Esophagus squamous epithelium (tissue), 5 donors: ENCODE results near the gene BDNF. TPM values are rescaled to one million over a fixed set of nuclear protein-coding genes. Genes with fewer than 3 reads are reported as not detected.

Experiments used
- DNase-seq: peaks from one replicate; lab custom pipeline; 2025; lab: John Stamatoyannopoulos, UW
- H3K27ac ChIP-seq, 4 donors: fragments of 200-600 bp; sonication (generic); one replicate each; pipeline ENCODE4 v1.5.1; 2016 to 2019; ENCODE audit warnings: mild to moderate bottlenecking in 1 of 4
- H3K27me3 ChIP-seq, 4 donors: fragments of 200-600 bp; sonication (generic); 1 replicate in 3 of 4; 2 replicates in 1 of 4; pipeline versions ENCODE4 v1.5.1 to v1.6.0; 2017 to 2021; ENCODE audit warnings: antibody characterized with exemption in 1 of 4
- H3K36me3 ChIP-seq, 3 donors: fragments of 200-600 bp; sonication (generic); one replicate each; pipeline ENCODE4 v1.5.1; 2016 to 2019
- H3K4me1 ChIP-seq, 3 donors: fragments of 200-600 bp; sonication (generic); one replicate each; pipeline ENCODE4 v1.5.1; 2017 to 2019
- H3K4me3 ChIP-seq, 4 donors: fragments of 200-600 bp; sonication (generic); 1 replicate in 3 of 4; 2 replicates in 1 of 4; pipeline ENCODE4 v1.5.1; 2016 to 2019; ENCODE audit warnings: mild to moderate bottlenecking in 2 of 4, moderate library complexity in 1 of 4
- H3K9me3 ChIP-seq, 3 donors: fragments of 200-600 bp; sonication (generic); one replicate each; pipeline ENCODE4 v1.5.1; 2016 to 2019
- POLR2A ChIP-seq, 4 donors: fragments of 450-650 bp; IDR thresholded peaks; one replicate each; pipeline ENCODE4 v1.6.1; 2017; ENCODE audit warnings: antibody characterized with exemption in 4 of 4, mild to moderate bottlenecking in 4 of 4, moderate library complexity in 3 of 4
- WGBS, 2 donors: methylation state at CpG; one replicate each; pipeline ENCODE4 v1.1.5; 2018; 5-methylcytosine and 5-hydroxymethylcytosine counted together
- intact Hi-C: fragments of 100-400 bp; cut with DNase I; formaldehyde crosslinking; loops from one replicate; pipeline ENCODE4 v1.15.0; 2022
- total RNA-seq, 4 donors: library from RNA; depleted of rRNA; stranded (reverse); fragments of >200 nt; gene quantifications; one replicate each; pipeline ENCODE4 v1.1.0, GENCODE V29; 2016
- TF ChIP-seq, protein P1 (sequence below), 6 experiments: fragments of 450-650 bp in 4 of 6; fragments of 200-600 bp in 2 of 6; sonication (generic) in 2 of 6; IDR thresholded peaks; one replicate each; pipeline ENCODE4 v1.5.1; 2016 to 2019; ENCODE audit warnings: antibody characterized with exemption in 6 of 6, mild to moderate bottlenecking in 4 of 6, moderate library complexity in 4 of 6
- donor health status: DM: yes; HTN: yes; CAD: no.

BDNF gene
- total RNA-seq, 4 donors from 2014 or later: 0.15 to 1.1 (median 0.84) TPM

- peaks cover 6 to 88% (median 24%) of the 10 kb centered on the region in 4 donors for H3K27me3 ChIP-seq
- intact Hi-C loops: no loop called here
- no peak overlapping the region for H3K27ac ChIP-seq
- H3K4me3 ChIP-seq: no peak overlapping the region
- no peaks in the 10 kb centered on the region for H3K9me3 ChIP-seq
- no peak for TF ChIP-seq POLR2A (IDR thresholded peaks at IDR 0.05)
- TF ChIP-seq, protein P1, sequence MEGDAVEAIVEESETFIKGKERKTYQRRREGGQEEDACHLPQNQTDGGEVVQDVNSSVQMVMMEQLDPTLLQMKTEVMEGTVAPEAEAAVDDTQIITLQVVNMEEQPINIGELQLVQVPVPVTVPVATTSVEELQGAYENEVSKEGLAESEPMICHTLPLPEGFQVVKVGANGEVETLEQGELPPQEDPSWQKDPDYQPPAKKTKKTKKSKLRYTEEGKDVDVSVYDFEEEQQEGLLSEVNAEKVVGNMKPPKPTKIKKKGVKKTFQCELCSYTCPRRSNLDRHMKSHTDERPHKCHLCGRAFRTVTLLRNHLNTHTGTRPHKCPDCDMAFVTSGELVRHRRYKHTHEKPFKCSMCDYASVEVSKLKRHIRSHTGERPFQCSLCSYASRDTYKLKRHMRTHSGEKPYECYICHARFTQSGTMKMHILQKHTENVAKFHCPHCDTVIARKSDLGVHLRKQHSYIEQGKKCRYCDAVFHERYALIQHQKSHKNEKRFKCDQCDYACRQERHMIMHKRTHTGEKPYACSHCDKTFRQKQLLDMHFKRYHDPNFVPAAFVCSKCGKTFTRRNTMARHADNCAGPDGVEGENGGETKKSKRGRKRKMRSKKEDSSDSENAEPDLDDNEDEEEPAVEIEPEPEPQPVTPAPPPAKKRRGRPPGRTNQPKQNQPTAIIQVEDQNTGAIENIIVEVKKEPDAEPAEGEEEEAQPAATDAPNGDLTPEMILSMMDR (IDR thresholded peaks at IDR 0.05): no peak
- no peak for DNase-seq
- peaks cover 10 to 38% (median 14%) of the 10 kb centered on the region in 3 donors for H3K4me1 ChIP-seq
- H3K36me3 ChIP-seq: no peaks in the 10 kb centered on the region
These were observed 17.1 kb upstream of the BDNF start for GRCh38 chr11:27717377-27717776.

DNA sequence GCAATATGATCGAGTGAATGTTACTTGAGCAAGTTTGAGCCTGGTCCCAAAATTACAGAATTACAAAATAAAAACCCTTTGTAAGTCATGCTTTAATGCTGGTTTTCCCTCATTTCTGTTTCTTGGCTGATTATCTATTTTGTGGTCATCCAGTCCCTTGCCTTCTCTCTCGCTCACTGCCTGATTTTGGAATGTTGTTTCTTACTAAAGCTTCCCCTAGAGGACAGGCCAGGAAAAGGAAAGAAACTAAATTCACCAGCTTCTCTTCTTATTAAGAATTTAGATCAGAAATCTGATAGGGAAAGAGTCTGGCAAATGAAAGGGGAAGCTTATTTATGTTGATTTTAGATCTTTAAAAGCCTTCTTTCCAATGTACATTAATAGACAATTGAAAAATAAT lies 16.6 kb upstream of the BDNF start:
- Histone ChIP-seq H3K27me3 (peaks cover 6 to 82% (median 23%) of the 10 kb centered on the region in 4 donors), H3K9me3 (no peaks in the 10 kb centered on the region), H3K36me3 (no peaks in the 10 kb centered on the region), H3K27ac (no peak overlapping the region), H3K4me3 (no peak overlapping the region), H3K4me1 (peaks cover 6 to 32% (median 14%) of the 10 kb centered on the region in 3 donors)
- intact Hi-C loops: no loop called here
- 46 to 54% methylated on average over 2 of the region's 2 CpGs for WGBS, 2 donors
- DNase-seq: no peak
- TF ChIP-seq, protein P1 (IDR thresholded peaks at IDR 0.05): no peak
- TF ChIP-seq POLR2A (IDR thresholded peaks at IDR 0.05): no peak

DNA sequence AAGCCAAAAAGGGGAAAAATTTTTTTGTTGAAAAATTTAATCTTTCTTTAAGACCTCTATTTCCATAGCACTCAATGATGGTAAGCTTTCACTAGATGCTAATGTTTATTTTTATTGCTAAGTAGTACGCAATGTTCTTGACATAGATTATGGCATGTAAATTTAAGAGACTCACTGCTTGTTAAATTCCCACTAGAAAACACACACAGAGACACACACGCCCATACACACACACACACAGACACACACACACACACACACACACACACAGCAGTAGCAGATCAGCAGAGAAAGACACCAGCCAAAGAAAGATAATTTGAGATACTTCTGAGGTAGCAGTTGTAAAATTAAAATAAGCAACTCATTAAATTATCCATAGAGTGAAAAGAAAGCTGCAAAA lies 16.0 kb upstream of the BDNF start:
- WGBS, 2 donors: 79% methylated on average over 2 of the region's 2 CpGs
- H3K4me3 ChIP-seq: no peak overlapping the region
- DNase-seq: no peak
- intact Hi-C loops: no loop called here
- TF ChIP-seq, protein P1 (IDR thresholded peaks at IDR 0.05): no peak
- TF ChIP-seq POLR2A (IDR thresholded peaks at IDR 0.05): no peak
- H3K36me3 ChIP-seq: no peaks in the 10 kb centered on the region
- no peak overlapping the region for H3K27ac ChIP-seq
- H3K9me3 ChIP-seq: no peaks in the 10 kb centered on the region
- H3K27me3 ChIP-seq: peaks cover 6 to 76% (median 18%) of the 10 kb centered on the region in 4 donors
- peaks cover 5 to 27% (median 14%) of the 10 kb centered on the region in 3 donors for H3K4me1 ChIP-seq

DNA sequence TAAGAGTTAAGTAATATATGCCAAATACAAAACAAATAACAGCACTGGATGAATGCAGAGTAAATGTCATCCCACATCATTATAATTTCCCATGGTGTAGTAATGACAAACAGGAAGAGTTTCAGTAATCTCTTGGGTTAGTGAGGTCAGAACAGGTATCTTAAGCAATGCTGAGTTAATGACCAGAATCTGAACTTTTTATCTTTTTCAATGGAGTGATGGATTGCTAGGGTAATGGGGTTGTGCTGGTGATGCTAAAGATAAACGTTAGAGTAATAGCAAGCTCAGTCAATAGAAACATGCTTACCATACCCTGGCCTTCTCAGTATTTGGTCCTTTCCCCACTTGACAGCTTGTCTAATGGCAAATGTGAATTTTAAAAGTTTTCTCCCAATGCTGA lies 11.5 kb upstream of the BDNF start:
- no peak for TF ChIP-seq POLR2A (IDR thresholded peaks at IDR 0.05)
- TF ChIP-seq, protein P1 (IDR thresholded peaks at IDR 0.05): no peak
- 35% methylated on average over 1 of the region's 1 CpG for WGBS, 2 donors

DNA sequence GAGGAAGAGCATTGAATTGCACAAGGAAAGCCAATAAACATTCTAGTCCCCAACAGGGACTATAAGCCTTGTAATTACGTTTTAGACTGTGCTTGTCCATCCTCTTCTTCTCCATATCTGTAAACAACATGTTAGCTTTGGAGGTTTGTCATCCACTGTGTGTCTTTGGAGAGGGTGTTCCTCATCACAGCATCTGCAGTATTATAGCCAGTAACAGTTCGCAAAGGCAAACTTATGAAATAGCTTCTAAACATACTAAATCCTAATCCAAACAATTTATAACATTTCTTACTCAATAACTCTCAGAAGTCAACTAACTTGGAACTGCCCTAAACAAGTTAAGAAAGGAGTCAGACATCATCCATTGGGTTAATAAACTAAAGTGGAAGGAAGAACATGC lies 10.3 kb upstream of the BDNF start:
- no peak overlapping the region for H3K27ac ChIP-seq
- intact Hi-C loops: no loop called here
- H3K4me1 ChIP-seq: no peaks in the 10 kb centered on the region
- TF ChIP-seq POLR2A (IDR thresholded peaks at IDR 0.05): no peak
- TF ChIP-seq, protein P1 (IDR thresholded peaks at IDR 0.05): no peak
- H3K36me3 ChIP-seq: no peaks in the 10 kb centered on the region
- H3K27me3 ChIP-seq: peaks cover 0 to 31% (median 0%) of the 10 kb centered on the region in 4 donors
- no peak for DNase-seq
- H3K9me3 ChIP-seq: no peaks in the 10 kb centered on the region
- 26 to 37% methylated on average over 2 of the region's 2 CpGs for WGBS, 2 donors
- H3K4me3 ChIP-seq: no peak overlapping the region

More for the DNA sequence above, 11.5 kb upstream of the BDNF start:
- Histone ChIP-seq H3K27ac (no peak overlapping the region), H3K9me3 (no peaks in the 10 kb centered on the region), H3K27me3 (peaks cover 0 to 41% (median 0%) of the 10 kb centered on the region in 4 donors), H3K36me3 (no peaks in the 10 kb centered on the region), H3K4me3 (no peak overlapping the region), H3K4me1 (no peaks in the 10 kb centered on the region)
- DNase-seq: no peak
- intact Hi-C loops: no loop called here
